PC-9 (cell line): ENCODE results near the gene SCIN. TPM values are rescaled to one million over a fixed set of nuclear protein-coding genes. Genes with fewer than 3 reads are reported as not detected.

Source experiments
- BruUV-seq: library from RNA; stranded (reverse); fragments of 400-500 nt; replicated peaks from 2 replicates; lab custom pipeline; 2021; lab: Mats Ljungman, UMichigan
- CTCF ChIA-PET: fragments of 300-600 bp; sonication (Branson Sonifier 250); formaldehyde crosslinking; loops from one replicate; lab custom pipeline; 2022; ENCODE audit warnings: antibody characterized with exemption; lab: Charles Lee
- POLR2A ChIA-PET: fragments of 300-600 bp; sonication (Branson Sonifier 250); formaldehyde crosslinking; loops from one replicate; lab custom pipeline; 2022; ENCODE audit warnings: antibody characterized with exemption; ENCODE audit not compliant: unreplicated experiment; lab: Charles Lee
- DNase-seq, 2 experiments: peaks; one replicate each; pipeline versions ENCODE4 v3.0.0 to v3.0.0-alpha.2; 2015 to 2022; ENCODE audit warnings: mixed read lengths in 1 of 2
- H2AFZ ChIP-seq: fragments of 200-600 bp; sonication (generic); 2 replicates; pipeline ENCODE4 v1.8.1; 2017; ENCODE audit warnings: antibody characterized with exemption
- H3F3A ChIP-seq: fragments of 200-600 bp; sonication (generic); 2 replicates; pipeline ENCODE4 v1.8.1; 2017; ENCODE audit warnings: antibody characterized with exemption, mild to moderate bottlenecking, low read depth; ENCODE audit not compliant: insufficient read depth
- H3K27ac ChIP-seq: fragments of 200-600 bp; sonication (generic); 2 replicates; pipeline ENCODE4 v1.6.1; 2016; ENCODE audit warnings: mixed run types
- H3K27me3 ChIP-seq: fragments of 200-600 bp; sonication (generic); 2 replicates; pipeline ENCODE4 v1.6.1; 2016; ENCODE audit warnings: low read depth, mixed run types; ENCODE audit not compliant: insufficient read depth
- H3K36me3 ChIP-seq: fragments of 200-600 bp; sonication (generic); 2 replicates; pipeline ENCODE4 v1.6.1; 2016; ENCODE audit warnings: low read depth, mixed run types
- H3K4me1 ChIP-seq: fragments of 200-600 bp; sonication (generic); replicated peaks from 2 replicates; pipeline ENCODE4 v1.6.1; 2016; ENCODE audit warnings: mixed run types; ENCODE audit not compliant: insufficient read depth
- H3K4me2 ChIP-seq: fragments of 200-600 bp; sonication (generic); 2 replicates; pipeline ENCODE4 v1.6.1; 2017; ENCODE audit warnings: mixed run types
- H3K4me3 ChIP-seq: fragments of 200-600 bp; sonication (generic); 2 replicates; pipeline ENCODE4 v1.6.1; 2016; ENCODE audit warnings: mixed run types
- H3K79me2 ChIP-seq: fragments of 200-600 bp; sonication (generic); 2 replicates; pipeline ENCODE4 v1.6.1; 2017; ENCODE audit warnings: low read depth, mixed run types
- H3K9me2 ChIP-seq: fragments of 200-600 bp; sonication (generic); 2 replicates; pipeline ENCODE4 v1.8.1; 2017; ENCODE audit warnings: mild to moderate bottlenecking; ENCODE audit not compliant: insufficient read depth
- H3K9me3 ChIP-seq: fragments of 200-600 bp; sonication (generic); 2 replicates; pipeline ENCODE4 v1.8.1; 2016; ENCODE audit warnings: low read depth; ENCODE audit not compliant: insufficient read depth
- H4K20me1 ChIP-seq: fragments of 200-600 bp; sonication (generic); 2 replicates; pipeline ENCODE4 v1.8.1; 2017; ENCODE audit not compliant: insufficient read depth
- EZH2 ChIP-seq: fragments of 200-600 bp; sonication (generic); IDR thresholded peaks from 2 replicates; pipeline ENCODE4 v1.8.0; 2017; ENCODE audit warnings: antibody characterized with exemption, low read depth
- intact Hi-C: fragments of 100-400 bp; cut with micrococcal nuclease; formaldehyde crosslinking; loops from one replicate; pipeline ENCODE4 v1.10.0; 2022; ENCODE audit not compliant: unreplicated experiment
- total RNA-seq: library from RNA; stranded (reverse); gene quantifications from 2 replicates; pipeline ENCODE4 v1.2.3, GENCODE V29; 2021
- TF ChIP-seq, protein P1 (sequence below): fragments of 200-600 bp; sonication (generic); conservative IDR thresholded peaks from 2 replicates; pipeline ENCODE4 v1.6.1; 2017; ENCODE audit warnings: mixed run types, antibody characterized with exemption, mild to moderate bottlenecking, moderate library complexity

The SCIN gene
- total RNA-seq, 1 experiment from 2014 or later = 0.92 TPM

DNA sequence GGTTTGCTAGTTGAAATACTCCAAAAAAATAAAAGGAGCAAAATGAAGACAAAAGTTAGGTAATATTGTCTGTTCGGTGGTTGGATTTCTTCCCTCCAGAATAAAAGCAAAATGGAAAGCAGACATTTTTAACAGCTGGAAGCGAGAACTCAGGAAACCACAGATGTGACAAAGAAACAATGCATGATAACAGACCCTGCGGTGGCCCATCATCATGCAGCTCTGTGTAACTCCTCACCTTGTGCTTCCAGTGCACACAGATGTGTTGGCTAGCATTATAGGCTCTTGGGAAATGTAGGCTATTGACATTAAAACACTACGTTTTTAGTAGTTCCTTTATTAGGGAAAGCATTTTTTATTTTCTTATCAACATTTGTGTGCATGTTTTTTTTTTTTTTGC is 63.1 kb downstream of the SCIN start:
- no peaks in the 10 kb centered on the region for H3K79me2 ChIP-seq
- H3K27ac ChIP-seq = no peak overlapping the region
- H3K27me3 ChIP-seq = no peaks in the 10 kb centered on the region
- TF ChIP-seq EZH2 = no peak
- TF ChIP-seq, protein P1, sequence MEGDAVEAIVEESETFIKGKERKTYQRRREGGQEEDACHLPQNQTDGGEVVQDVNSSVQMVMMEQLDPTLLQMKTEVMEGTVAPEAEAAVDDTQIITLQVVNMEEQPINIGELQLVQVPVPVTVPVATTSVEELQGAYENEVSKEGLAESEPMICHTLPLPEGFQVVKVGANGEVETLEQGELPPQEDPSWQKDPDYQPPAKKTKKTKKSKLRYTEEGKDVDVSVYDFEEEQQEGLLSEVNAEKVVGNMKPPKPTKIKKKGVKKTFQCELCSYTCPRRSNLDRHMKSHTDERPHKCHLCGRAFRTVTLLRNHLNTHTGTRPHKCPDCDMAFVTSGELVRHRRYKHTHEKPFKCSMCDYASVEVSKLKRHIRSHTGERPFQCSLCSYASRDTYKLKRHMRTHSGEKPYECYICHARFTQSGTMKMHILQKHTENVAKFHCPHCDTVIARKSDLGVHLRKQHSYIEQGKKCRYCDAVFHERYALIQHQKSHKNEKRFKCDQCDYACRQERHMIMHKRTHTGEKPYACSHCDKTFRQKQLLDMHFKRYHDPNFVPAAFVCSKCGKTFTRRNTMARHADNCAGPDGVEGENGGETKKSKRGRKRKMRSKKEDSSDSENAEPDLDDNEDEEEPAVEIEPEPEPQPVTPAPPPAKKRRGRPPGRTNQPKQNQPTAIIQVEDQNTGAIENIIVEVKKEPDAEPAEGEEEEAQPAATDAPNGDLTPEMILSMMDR = no peak
- BruUV-seq = no TSS peak
- H3K9me3 ChIP-seq = no peaks in the 10 kb centered on the region
- no peak overlapping the region for H3K4me3 ChIP-seq
- intact Hi-C loops = no loop called here
- H3K36me3 ChIP-seq = no peaks in the 10 kb centered on the region
- CTCF ChIA-PET = no interaction called here
- POLR2A ChIA-PET = interaction anchor here (0.6 kb wide), 1 partner anchor 295 kb away, joined by 6 read pairs; no protein-coding TSS in a partner anchor
- H2AFZ ChIP-seq = no peak overlapping the region
- H3K4me2 ChIP-seq = no peak overlapping the region
- no peaks in the 10 kb centered on the region; the same call in 1 of the 2 replicates for H3K9me2 ChIP-seq
- DNase-seq = no peak
- H3K4me1 ChIP-seq = no peaks in the 10 kb centered on the region
- H3F3A ChIP-seq = no peaks in the 10 kb centered on the region
- H4K20me1 ChIP-seq = no peaks in the 10 kb centered on the region

DNA sequence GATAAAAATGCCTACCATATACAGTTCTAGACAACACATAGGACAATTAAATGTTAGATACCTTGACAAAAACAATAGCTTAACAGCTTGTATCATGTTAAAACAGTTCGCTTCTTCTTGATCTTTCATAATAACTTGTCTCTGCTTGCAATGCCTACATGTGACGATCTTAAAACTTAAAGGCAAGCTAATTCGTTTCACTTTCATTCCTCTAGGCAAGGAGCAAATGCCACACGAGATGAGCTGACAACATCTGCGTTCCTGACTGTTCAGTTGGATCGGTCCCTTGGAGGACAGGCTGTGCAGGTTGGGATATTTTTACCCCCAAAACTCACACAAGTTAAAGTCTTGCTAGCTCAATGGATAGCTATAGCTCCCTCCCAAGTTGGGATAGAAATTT is 65.3 kb downstream of the SCIN start:
- Histone ChIP-seq H3K9me2 (no peaks in the 10 kb centered on the region; the same call in 1 of the 2 replicates), H3K4me2 (no peak overlapping the region), H3K27ac (no peak overlapping the region), H3K79me2 (no peaks in the 10 kb centered on the region), H3K36me3 (no peaks in the 10 kb centered on the region), H3K27me3 (no peaks in the 10 kb centered on the region), H4K20me1 (no peaks in the 10 kb centered on the region), H3F3A (no peaks in the 10 kb centered on the region), H3K9me3 (no peaks in the 10 kb centered on the region), H3K4me3 (no peak overlapping the region), H3K4me1 (no peaks in the 10 kb centered on the region), H2AFZ (0 out of 2 replicates have a peak overlapping the region, but pooled peaks have one; percentile 25)
- no peak for TF ChIP-seq EZH2
- TF ChIP-seq, protein P1 = no peak
- BruUV-seq = no TSS peak
- POLR2A ChIA-PET = interaction anchor here (1.1 kb wide), 1 partner anchor 91 kb away, joined by 7 read pairs; no protein-coding TSS in a partner anchor
- no peak for DNase-seq
- CTCF ChIA-PET = interaction anchor here (1.0 to 1.3 kb wide), 3 partner anchors 51 to 178 kb away, joined by 3 read pairs; partner anchors contain the start of gene ARL4A
- intact Hi-C loops = no loop called here

DNA sequence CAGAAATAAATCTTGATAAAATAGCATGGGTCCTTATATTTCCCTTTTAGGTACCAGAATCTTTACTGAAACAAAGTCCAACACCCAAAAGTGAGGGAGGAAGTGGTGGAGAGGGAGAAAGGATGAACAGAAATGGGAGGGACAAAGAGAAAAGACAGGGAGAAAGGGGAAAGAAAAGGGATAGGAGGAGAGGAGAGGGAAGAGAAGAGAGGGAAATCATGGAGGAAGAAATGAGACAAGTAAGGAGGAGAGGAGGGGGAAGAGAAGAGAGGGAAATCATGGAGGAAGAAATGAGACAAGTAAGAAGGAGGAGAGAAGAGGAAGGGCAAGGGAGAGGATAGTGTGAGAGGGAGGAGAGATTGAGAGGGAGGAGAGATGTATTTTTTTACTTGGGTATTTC is 66.8 kb downstream of the SCIN start:
- Histone ChIP-seq H3K4me1 (no peaks in the 10 kb centered on the region), H4K20me1 (no peaks in the 10 kb centered on the region), H3K36me3 (no peaks in the 10 kb centered on the region), H3F3A (no peaks in the 10 kb centered on the region), H3K4me3 (no peak overlapping the region), H3K27ac (no peak overlapping the region), H3K79me2 (no peaks in the 10 kb centered on the region), H3K9me2 (no peaks in the 10 kb centered on the region), H3K4me2 (no peak overlapping the region), H2AFZ (no peak overlapping the region), H3K9me3 (no peaks in the 10 kb centered on the region), H3K27me3 (no peaks in the 10 kb centered on the region)
- intact Hi-C loops = no loop called here
- TF ChIP-seq EZH2 = no peak
- TF ChIP-seq, protein P1 = no peak
- ChIA-PET CTCF (no interaction called here), POLR2A (no interaction called here)
- no peak for DNase-seq
- BruUV-seq = no TSS peak
